ENCODE measurements around the gene ART1. TPM values are rescaled to one million over a fixed set of nuclear protein-coding genes. Genes with fewer than 3 reads are reported as not detected.

The ART1 gene
- total RNA-seq, 1 donor from 2014 or later, result not detected

GRCh38 chr11:3700410-3700809 lies 55.5 kb downstream of the ART1 start:
- Mint-ChIP-seq H3K4me3 (no peak overlapping the region), H3K4me1 (ENCODE audit: unreplicated experiment) (no peaks in the 10 kb centered on the region), H3K36me3 (peaks cover 40% of the 10 kb centered on the region), H3K9me3 (no peaks in the 10 kb centered on the region), H3K27me3 (no peaks in the 10 kb centered on the region), H3K27ac (no peak overlapping the region)
- DNase-seq (ENCODE audit: extremely low spot score, unreplicated experiment), result no peak
- TF ChIP-seq, protein P1, sequence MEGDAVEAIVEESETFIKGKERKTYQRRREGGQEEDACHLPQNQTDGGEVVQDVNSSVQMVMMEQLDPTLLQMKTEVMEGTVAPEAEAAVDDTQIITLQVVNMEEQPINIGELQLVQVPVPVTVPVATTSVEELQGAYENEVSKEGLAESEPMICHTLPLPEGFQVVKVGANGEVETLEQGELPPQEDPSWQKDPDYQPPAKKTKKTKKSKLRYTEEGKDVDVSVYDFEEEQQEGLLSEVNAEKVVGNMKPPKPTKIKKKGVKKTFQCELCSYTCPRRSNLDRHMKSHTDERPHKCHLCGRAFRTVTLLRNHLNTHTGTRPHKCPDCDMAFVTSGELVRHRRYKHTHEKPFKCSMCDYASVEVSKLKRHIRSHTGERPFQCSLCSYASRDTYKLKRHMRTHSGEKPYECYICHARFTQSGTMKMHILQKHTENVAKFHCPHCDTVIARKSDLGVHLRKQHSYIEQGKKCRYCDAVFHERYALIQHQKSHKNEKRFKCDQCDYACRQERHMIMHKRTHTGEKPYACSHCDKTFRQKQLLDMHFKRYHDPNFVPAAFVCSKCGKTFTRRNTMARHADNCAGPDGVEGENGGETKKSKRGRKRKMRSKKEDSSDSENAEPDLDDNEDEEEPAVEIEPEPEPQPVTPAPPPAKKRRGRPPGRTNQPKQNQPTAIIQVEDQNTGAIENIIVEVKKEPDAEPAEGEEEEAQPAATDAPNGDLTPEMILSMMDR (conservative IDR thresholded peaks at IDR 0.05), result no peak

DNA sequence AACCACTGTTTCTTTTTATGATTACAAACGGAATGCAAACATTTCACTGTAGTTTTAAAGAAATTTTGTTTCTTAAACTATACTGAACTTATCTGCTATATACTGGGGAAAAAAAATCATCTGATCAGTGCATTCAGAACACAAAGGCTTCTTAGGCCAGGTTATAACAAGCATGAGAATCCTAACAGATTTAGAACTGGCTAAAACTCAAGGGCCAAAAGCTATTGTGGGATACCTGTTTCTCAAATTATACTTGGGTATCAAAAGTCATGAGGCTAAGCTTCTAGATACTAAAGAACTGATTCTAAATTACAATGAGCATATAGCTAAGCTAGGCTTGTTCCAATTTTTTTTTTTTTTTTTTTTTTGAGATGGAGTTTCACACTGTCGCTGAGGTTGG lies 56.0 kb downstream of the ART1 start:
- no peak for DNase-seq (ENCODE audit: extremely low spot score, unreplicated experiment)
- H3K27me3 Mint-ChIP-seq, result no peaks in the 10 kb centered on the region
- no peak overlapping the region for H3K27ac Mint-ChIP-seq
- peaks cover 36% of the 10 kb centered on the region for H3K36me3 Mint-ChIP-seq
- no peaks in the 10 kb centered on the region for H3K9me3 Mint-ChIP-seq
- no peaks in the 10 kb centered on the region for H3K4me1 Mint-ChIP-seq (ENCODE audit: unreplicated experiment)
- TF ChIP-seq, protein P1 (conservative IDR thresholded peaks at IDR 0.05), result no peak
- H3K4me3 Mint-ChIP-seq, result no peak overlapping the region

- peaks cover 39% of the 10 kb centered on the region for H3K36me3 Mint-ChIP-seq
- no peak overlapping the region for H3K27ac Mint-ChIP-seq
- H3K4me1 Mint-ChIP-seq (ENCODE audit: unreplicated experiment), result no peaks in the 10 kb centered on the region
- no peaks in the 10 kb centered on the region for H3K27me3 Mint-ChIP-seq
- H3K9me3 Mint-ChIP-seq, result no peaks in the 10 kb centered on the region
- H3K4me3 Mint-ChIP-seq, result no peak overlapping the region
- TF ChIP-seq, protein P1 (conservative IDR thresholded peaks at IDR 0.05), result no peak
- no peak for DNase-seq (ENCODE audit: extremely low spot score, unreplicated experiment)
These were observed 58.5 kb downstream of the ART1 start for GRCh38 chr11:3703383-3703782.

- TF ChIP-seq, protein P1 (conservative IDR thresholded peaks at IDR 0.05), result no peak
- H3K36me3 Mint-ChIP-seq, result peaks cover 33% of the 10 kb centered on the region
- no peak for DNase-seq (ENCODE audit: extremely low spot score, unreplicated experiment)
- no peak overlapping the region for H3K27ac Mint-ChIP-seq
- H3K27me3 Mint-ChIP-seq, result no peaks in the 10 kb centered on the region
- no peak overlapping the region for H3K4me3 Mint-ChIP-seq
- H3K4me1 Mint-ChIP-seq (ENCODE audit: unreplicated experiment), result no peaks in the 10 kb centered on the region
- H3K9me3 Mint-ChIP-seq, result no peaks in the 10 kb centered on the region
These were observed 62.2 kb downstream of the ART1 start for GRCh38 chr11:3707176-3707575.

GRCh38 chr11:3709977-3710376 lies 65.0 kb downstream of the ART1 start:
- TF ChIP-seq, protein P1 (conservative IDR thresholded peaks at IDR 0.05), result no peak
- H3K36me3 Mint-ChIP-seq, result peaks cover 34% of the 10 kb centered on the region
- no peak overlapping the region for H3K27ac Mint-ChIP-seq
- no peak overlapping the region for H3K4me3 Mint-ChIP-seq
- no peaks in the 10 kb centered on the region for H3K27me3 Mint-ChIP-seq
- no peak for DNase-seq (ENCODE audit: extremely low spot score, unreplicated experiment)
- no peaks in the 10 kb centered on the region for H3K4me1 Mint-ChIP-seq (ENCODE audit: unreplicated experiment)
- no peaks in the 10 kb centered on the region for H3K9me3 Mint-ChIP-seq
